ENCODE measurements around the gene TNK1. TPM values are rescaled to one million over a fixed set of nuclear protein-coding genes. Genes with fewer than 3 reads are reported as not detected.

Gene TNK1
- total and polyA plus RNA-seq, 7 donors = 0.56 to 1.7 (median 0.82) TPM

- Histone ChIP-seq H3K36me3 (ENCODE audit: insufficient read depth in 1 of 2, low read depth in 1 of 2) (peaks cover 0 to 3% of the 10 kb centered on the region in 2 donors), H3K4me1 (no peaks in the 10 kb centered on the region), H3K27ac (no peak overlapping the region), H3K9me3 (no peaks in the 10 kb centered on the region), H3K4me3 (no peak overlapping the region), H3K27me3 (ENCODE audit: insufficient read depth in 3 of 3, low read length in 2 of 3) (no peaks in the 10 kb centered on the region)
- ATAC-seq (no peak), DNase-seq (no peak)
- no peak for TF ChIP-seq CTCF (IDR thresholded peaks at IDR 0.05)
- WGBS, 3 donors = 90 to 94% (median 93%) methylated on average over 6 of the region's 6 CpGs
- intact Hi-C loops (cut with DNase I) = no loop called here
Observed at GRCh38 chr17:7409716-7410115, 28.8 kb downstream of the TNK1 start.

DNA sequence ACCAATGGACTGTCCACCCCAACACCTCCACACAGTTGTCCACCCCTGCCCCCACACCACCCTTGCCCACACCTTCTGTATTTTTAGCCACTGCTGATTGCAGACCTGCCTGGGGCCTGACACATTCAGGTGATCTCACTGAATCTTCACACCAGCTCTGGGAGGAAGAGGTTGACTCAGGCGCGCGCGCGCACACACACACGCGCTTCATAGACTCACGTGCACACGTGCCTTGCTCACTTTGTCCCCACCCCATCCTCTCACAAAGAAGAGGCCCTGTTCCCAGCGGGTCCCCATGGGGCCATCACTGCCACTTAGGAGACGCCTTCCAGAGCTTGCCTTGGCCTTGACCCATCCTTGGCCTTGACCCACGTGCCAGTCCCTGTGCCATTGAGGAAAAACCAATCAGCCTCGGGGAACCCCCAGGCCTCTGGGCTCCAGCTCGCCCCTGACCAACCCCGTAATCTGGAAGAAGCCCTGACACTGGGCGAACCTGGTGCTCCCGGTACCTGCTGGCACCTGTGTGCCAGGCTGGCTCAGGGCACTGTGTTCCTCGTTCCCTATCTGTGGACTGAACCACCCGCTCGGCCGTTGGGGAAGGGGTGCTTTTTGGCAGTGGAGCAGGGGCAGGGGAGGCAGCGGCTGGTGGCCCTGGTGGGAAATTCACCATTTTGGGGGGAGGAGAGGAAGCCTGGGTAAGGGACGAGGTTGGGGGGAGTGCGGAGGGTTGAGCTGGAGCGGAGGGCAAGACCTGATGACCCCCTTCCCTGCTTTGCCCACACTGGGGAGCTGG, 29.9 kb downstream of the TNK1 start:
- H3K36me3 ChIP-seq (ENCODE audit: insufficient read depth in 1 of 2, low read depth in 1 of 2) = peaks cover 0 to 5% of the 10 kb centered on the region in 2 donors
- ATAC-seq (no peak), DNase-seq (no peak)
- 87 to 93% (median 90%) methylated on average over 25 of the region's 25 CpGs for WGBS, 3 donors
- no peak for TF ChIP-seq CTCF (IDR thresholded peaks at IDR 0.05)
- H3K9me3 ChIP-seq = no peaks in the 10 kb centered on the region
- no peaks in the 10 kb centered on the region for H3K27me3 ChIP-seq (ENCODE audit: insufficient read depth in 3 of 3, low read length in 2 of 3)
- no peak overlapping the region for H3K4me3 ChIP-seq
- no peak overlapping the region for H3K27ac ChIP-seq
- intact Hi-C loops (cut with DNase I) = no loop called here
- no peaks in the 10 kb centered on the region for H3K4me1 ChIP-seq

DNA sequence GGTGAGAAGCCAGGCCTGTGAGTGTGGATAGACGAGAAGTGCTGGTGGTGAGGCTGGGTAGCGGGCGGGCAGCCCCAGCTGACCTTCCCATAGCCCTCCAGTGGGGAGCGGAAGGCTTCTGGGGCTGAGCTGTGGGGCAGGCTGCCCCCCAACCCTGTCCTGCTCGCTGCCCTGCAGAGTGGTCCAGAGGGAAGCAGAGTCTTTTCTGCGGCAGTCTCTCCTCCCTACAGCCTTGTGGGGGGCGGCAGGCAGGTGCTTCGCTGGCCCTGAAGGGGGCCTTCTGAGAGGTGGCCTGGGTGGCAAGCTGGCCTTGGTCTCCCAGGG, 30.5 kb downstream of the TNK1 start:
- H3K36me3 ChIP-seq (ENCODE audit: insufficient read depth in 1 of 2, low read depth in 1 of 2) = peaks cover 0 to 5% of the 10 kb centered on the region in 2 donors
- no peak overlapping the region for H3K27ac ChIP-seq
- H3K4me3 ChIP-seq = no peak overlapping the region
- 89 to 98% (median 94%) methylated on average over 8 of the region's 8 CpGs for WGBS, 3 donors
- no peak for DNase-seq
- H3K9me3 ChIP-seq = no peaks in the 10 kb centered on the region
- H3K4me1 ChIP-seq = no peaks in the 10 kb centered on the region
- intact Hi-C loops (cut with DNase I) = no loop called here
- no peak for ATAC-seq
- no peaks in the 10 kb centered on the region for H3K27me3 ChIP-seq (ENCODE audit: insufficient read depth in 3 of 3, low read length in 2 of 3)
- no peak for TF ChIP-seq CTCF (IDR thresholded peaks at IDR 0.05)

DNA sequence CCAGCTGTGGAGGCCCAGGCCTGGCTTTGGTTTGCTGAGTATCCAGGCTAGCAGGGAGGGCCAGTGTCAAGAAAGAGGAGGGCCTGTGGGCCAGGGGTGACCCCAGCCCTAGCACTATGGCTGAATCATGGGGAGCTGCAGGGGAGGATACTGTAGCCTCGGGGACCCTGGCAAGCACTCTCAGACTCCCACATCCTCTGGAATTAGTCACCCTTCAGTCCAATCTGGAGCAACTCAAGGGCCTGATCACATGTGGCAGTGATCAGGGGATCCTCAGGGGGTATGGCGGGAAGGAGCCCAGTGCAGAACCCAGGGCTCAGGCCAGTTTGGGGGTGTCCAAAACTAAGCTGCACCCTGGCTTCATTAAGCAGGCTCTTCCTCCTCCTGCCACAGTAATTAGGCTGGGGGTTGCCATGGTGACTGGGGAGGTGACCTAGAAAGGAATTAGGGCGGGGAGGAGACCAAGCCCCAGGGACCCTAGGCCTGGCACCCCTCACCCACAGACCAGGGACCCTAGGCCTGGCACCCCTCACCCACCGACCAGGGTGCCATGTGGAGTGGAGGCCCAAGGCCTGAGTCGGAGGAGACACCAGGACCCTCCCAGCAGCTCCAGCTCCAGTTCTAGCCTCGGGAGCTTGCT, 32.6 kb downstream of the TNK1 start:
- Histone ChIP-seq H3K27ac (no peak overlapping the region), H3K4me3 (no peak overlapping the region), H3K9me3 (no peaks in the 10 kb centered on the region), H3K27me3 (ENCODE audit: insufficient read depth in 3 of 3, low read length in 2 of 3) (no peaks in the 10 kb centered on the region), H3K36me3 (ENCODE audit: insufficient read depth in 1 of 2, low read depth in 1 of 2) (peaks cover 0 to 5% of the 10 kb centered on the region in 2 donors), H3K4me1 (no peaks in the 10 kb centered on the region)
- WGBS, 3 donors = 79 to 85% (median 83%) methylated on average over 6 of the region's 6 CpGs
- no peak for TF ChIP-seq CTCF (IDR thresholded peaks at IDR 0.05)
- ATAC-seq (peak in 1 of 4 donors; percentile 10), DNase-seq (peak in 1 of 2 donors; percentile 46)
- intact Hi-C loops (cut with DNase I) = no loop called here

Measured in psoas muscle (tissue), 8 donors.